CD4-positive, alpha-beta T cell (primary cell): ENCODE measurements around the gene ZIC1. TPM values are rescaled to one million over a fixed set of nuclear protein-coding genes. Genes with fewer than 3 reads are reported as not detected.

Source experiments
- ATAC-seq: fragments of 200-7000 bp; cut with Tn5 transposase; one replicate; pipeline ENCODE4 v1.10.0; 2022; ENCODE audit warnings: mild to moderate bottlenecking; ENCODE audit not compliant: poor library complexity
- CTCF ChIA-PET: fragments of 350-600 bp; sonication (Branson Sonifier 250); formaldehyde crosslinking; loops from one replicate; lab custom pipeline; 2021; ENCODE audit warnings: antibody characterized with exemption, inconsistent platforms; lab: Charles Lee
- POLR2A ChIA-PET: fragments of 350-600 bp; sonication (Branson Sonifier 250); formaldehyde crosslinking; loops from one replicate; lab custom pipeline; 2021; ENCODE audit warnings: antibody characterized with exemption, inconsistent platforms; lab: Charles Lee
- DNase-seq, 14 experiments: peaks; one replicate each; pipeline ENCODE4 v3.0.0-alpha.2; 2013 to 2020; ENCODE audit warnings: mixed read lengths in 2 of 14
- H3K27ac ChIP-seq, 2 donors: one replicate each; pipeline versions ENCODE4 v1.5.1 to v1.7.0; 2013; ENCODE audit warnings: low read length in 2 of 2, low read depth in 1 of 2, mild to moderate bottlenecking in 1 of 2
- H3K27me3 ChIP-seq, 2 experiments: 1 replicate in 1 of 2; 2 replicates in 1 of 2; pipeline versions ENCODE4 v1.6.1 to v1.7.0; 2013; ENCODE audit warnings: low read length in 2 of 2, control low read depth in 1 of 2, mild to moderate bottlenecking in 1 of 2, moderate library complexity in 1 of 2; ENCODE audit not compliant: insufficient read depth in 2 of 2, control insufficient read depth in 1 of 2
- H3K36me3 ChIP-seq: one replicate; pipeline ENCODE4 v1.6.1; 2013; ENCODE audit warnings: low read length, control low read depth; ENCODE audit not compliant: insufficient read depth
- H3K4me1 ChIP-seq: one replicate; pipeline ENCODE4 v1.6.1; 2013; ENCODE audit warnings: low read length, control low read depth; ENCODE audit not compliant: insufficient read depth
- H3K4me3 ChIP-seq: one replicate; pipeline ENCODE4 v1.5.1; 2013; ENCODE audit warnings: mild to moderate bottlenecking, low read length, moderate library complexity
- H3K9me3 ChIP-seq, 2 experiments: 1 replicate in 1 of 2; 2 replicates in 1 of 2; pipeline versions ENCODE4 v1.6.1 to v1.7.0; 2013; ENCODE audit warnings: low read length in 2 of 2, mild to moderate bottlenecking in 2 of 2, control low read depth in 1 of 2, moderate library complexity in 1 of 2; ENCODE audit not compliant: control insufficient read depth in 1 of 2, insufficient read depth in 1 of 2
- H3K27ac Mint-ChIP-seq: one replicate; pipeline ENCODE4 v1.8.0; 2020; ENCODE audit warnings: mixed read lengths
- H3K27me3 Mint-ChIP-seq: one replicate; pipeline ENCODE4 v1.8.0; 2021; ENCODE audit warnings: mixed read lengths
- H3K36me3 Mint-ChIP-seq: one replicate; pipeline ENCODE4 v1.8.0; 2021; ENCODE audit warnings: low read depth, mixed read lengths
- H3K4me1 Mint-ChIP-seq: one replicate; pipeline ENCODE4 v1.8.0; 2021; ENCODE audit warnings: low read depth, mixed read lengths
- H3K4me3 Mint-ChIP-seq: one replicate; pipeline ENCODE4 v1.8.0; 2020; ENCODE audit warnings: mild to moderate bottlenecking, mixed read lengths
- H3K9me3 Mint-ChIP-seq: one replicate; pipeline ENCODE4 v1.8.0; 2020; ENCODE audit warnings: mixed read lengths
- CTCF ChIP-seq: fragments of 200-600 bp; IDR thresholded peaks from one replicate; pipeline ENCODE4 v1.8.0; 2022; ENCODE audit warnings: antibody characterized with exemption, mild to moderate bottlenecking
- intact Hi-C, 2 experiments: fragments of 100-400 bp; cut with DNase I in 1 of 2; cut with micrococcal nuclease in 1 of 2; formaldehyde crosslinking; loops; one replicate each; pipeline versions ENCODE4 v1.15.1 to v1.9.0; 2023 to 2025; cut with DNase I, micrococcal nuclease
- total RNA-seq, 174 experiments: library from RNA in 2 of 174; stranded (reverse) in 2 of 174; gene quantifications; one replicate each; pipeline ENCODE4 v1.2.3 and lab custom pipeline; 2021 to 2026

The ZIC1 gene
- total RNA-seq, 2 experiments from 2014 or later: not detected

- H3K4me3 ChIP-seq: no peak overlapping the region
- no peaks in the 10 kb centered on the region for H3K4me1 ChIP-seq
- no peak for ATAC-seq
- H3K4me1 Mint-ChIP-seq: no peaks in the 10 kb centered on the region
- intact Hi-C loops: no loop called here
- H3K27me3 ChIP-seq: peaks cover 59 to 81% of the 10 kb centered on the region in 2 experiments
- POLR2A ChIA-PET: no interaction called here
- peaks cover 93% of the 10 kb centered on the region for H3K27me3 Mint-ChIP-seq
- H3K9me3 Mint-ChIP-seq: no peaks in the 10 kb centered on the region
- H3K27ac ChIP-seq: no peak overlapping the region
- peaks cover 0 to 31% of the 10 kb centered on the region in 2 experiments for H3K9me3 ChIP-seq
- CTCF ChIA-PET: no interaction called here
- TF ChIP-seq CTCF: no peak
- H3K27ac Mint-ChIP-seq: no peak overlapping the region
- H3K36me3 Mint-ChIP-seq: no peaks in the 10 kb centered on the region
- H3K4me3 Mint-ChIP-seq: no peak overlapping the region
- H3K36me3 ChIP-seq: no peaks in the 10 kb centered on the region
- DNase-seq: no peak
These were observed 35.9 kb upstream of the ZIC1 start for GRCh38 chr3:147373301-147373700.

- Mint-ChIP-seq H3K36me3 (no peaks in the 10 kb centered on the region), H3K27ac (no peak overlapping the region), H3K9me3 (peaks cover 6% of the 10 kb centered on the region), H3K27me3 (peaks cover 94% of the 10 kb centered on the region), H3K4me3 (no peak overlapping the region), H3K4me1 (no peaks in the 10 kb centered on the region)
- Histone ChIP-seq H3K27ac (no peak overlapping the region), H3K27me3 (peaks cover 55 to 85% of the 10 kb centered on the region in 2 experiments), H3K9me3 (peaks cover 0 to 23% of the 10 kb centered on the region in 2 experiments), H3K4me1 (no peaks in the 10 kb centered on the region), H3K4me3 (no peak overlapping the region), H3K36me3 (no peaks in the 10 kb centered on the region)
- TF ChIP-seq CTCF: no peak
- DNase-seq (no peak), ATAC-seq (no peak)
- ChIA-PET POLR2A (no interaction called here), CTCF (interaction anchor here (0.7 kb wide), 1 partner anchor 1167 kb away, joined by 3 read pairs; no protein-coding TSS in a partner anchor)
- intact Hi-C loops: no loop called here
These were observed 31.5 kb upstream of the ZIC1 start for GRCh38 chr3:147377412-147378367.

- Histone ChIP-seq H3K4me3 (no peak overlapping the region), H3K27ac (no peak overlapping the region), H3K36me3 (no peaks in the 10 kb centered on the region), H3K27me3 (peaks cover 59 to 87% of the 10 kb centered on the region in 2 experiments), H3K9me3 (peaks cover 0 to 24% of the 10 kb centered on the region in 2 experiments), H3K4me1 (no peaks in the 10 kb centered on the region)
- H3K27ac Mint-ChIP-seq: no peak overlapping the region
- intact Hi-C loops: no loop called here
- no peak for TF ChIP-seq CTCF
- ChIA-PET CTCF (no interaction called here), POLR2A (no interaction called here)
- DNase-seq: no peak
- H3K27me3 Mint-ChIP-seq: peaks cover 95% of the 10 kb centered on the region
- ATAC-seq: no peak
- H3K9me3 Mint-ChIP-seq: peaks cover 8% of the 10 kb centered on the region
- no peaks in the 10 kb centered on the region for H3K4me1 Mint-ChIP-seq
- no peaks in the 10 kb centered on the region for H3K36me3 Mint-ChIP-seq
- no peak overlapping the region for H3K4me3 Mint-ChIP-seq
These were observed 29.5 kb upstream of the ZIC1 start for GRCh38 chr3:147379651-147380050.
